GM19468 (cell line): ENCODE measurements around the gene ATF6.
"Not testable (repeated sequence)": the region's sequence is repeated elsewhere in the genome, so short reads cannot be mapped to it uniquely, and the experiment has no call there.

Source experiments
- ATAC-seq: cut with Tn5 transposase; IDR thresholded peaks from one replicate; pipeline ENCODE4 v1.9.1; 2021; ENCODE audit warnings: mild to moderate bottlenecking, moderate library complexity, moderate number of reproducible peaks; ENCODE audit not compliant: unreplicated experiment; ENCODE audit errors: extremely low read depth

ATF6 gene

DNA sequence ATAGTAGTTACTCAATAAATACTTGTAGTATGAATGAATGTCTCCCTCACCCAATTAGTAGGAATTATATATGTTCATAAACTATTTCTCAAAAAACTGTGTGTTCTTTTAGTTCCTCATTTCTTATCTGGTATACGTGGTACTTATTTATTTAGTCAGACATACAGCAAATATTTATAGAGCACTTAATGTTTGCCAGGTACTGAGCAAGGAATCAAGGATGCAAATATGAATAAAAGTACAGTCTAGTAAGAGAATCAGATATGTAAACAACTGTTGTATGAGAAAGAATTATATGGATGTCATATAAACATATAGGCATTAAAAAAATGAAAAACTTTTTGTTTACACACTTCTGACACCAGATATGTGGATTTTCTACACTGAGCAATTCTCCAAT is 58.5 kb downstream of the ATF6 start:
- no peak for ATAC-seq

DNA sequence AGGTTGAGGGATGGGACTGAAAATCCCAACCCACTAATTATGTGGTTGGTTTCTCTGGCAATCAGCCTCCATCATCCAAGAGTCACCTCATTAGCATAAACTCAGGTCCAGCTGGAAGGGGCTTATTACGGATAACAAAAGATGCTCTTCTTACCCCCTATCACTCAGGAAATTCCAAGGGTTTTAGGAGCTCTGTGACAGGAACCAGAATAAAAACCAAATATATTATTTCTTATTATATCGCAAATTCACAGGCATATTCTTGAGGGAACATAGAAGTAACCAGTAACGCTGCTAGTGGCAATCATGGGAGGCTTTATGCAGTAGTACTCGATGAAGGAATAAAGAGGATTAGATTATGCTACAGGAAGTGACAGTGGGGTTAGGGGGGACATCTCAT is 59.7 kb downstream of the ATF6 start:
- no peak for ATAC-seq

DNA sequence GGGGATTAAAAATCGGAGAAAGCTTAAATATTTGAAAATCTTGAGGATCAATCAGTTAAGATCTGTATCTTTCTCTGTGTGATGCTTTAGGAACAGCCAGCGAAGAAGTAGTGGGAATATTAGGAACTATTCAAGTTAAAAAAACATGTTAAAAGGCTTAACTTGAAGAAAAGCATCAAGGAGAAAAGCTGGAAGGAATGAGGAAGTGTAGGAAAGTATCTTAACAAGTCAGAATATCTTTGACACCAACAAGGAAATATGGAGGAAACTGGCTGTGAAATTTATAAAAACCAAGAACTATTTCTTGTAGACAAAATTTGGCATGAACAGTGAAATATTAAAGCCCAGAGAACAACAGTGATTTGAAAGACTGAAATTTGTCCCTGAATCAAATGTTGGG is 60.4 kb downstream of the ATF6 start:
- no peak for ATAC-seq

DNA sequence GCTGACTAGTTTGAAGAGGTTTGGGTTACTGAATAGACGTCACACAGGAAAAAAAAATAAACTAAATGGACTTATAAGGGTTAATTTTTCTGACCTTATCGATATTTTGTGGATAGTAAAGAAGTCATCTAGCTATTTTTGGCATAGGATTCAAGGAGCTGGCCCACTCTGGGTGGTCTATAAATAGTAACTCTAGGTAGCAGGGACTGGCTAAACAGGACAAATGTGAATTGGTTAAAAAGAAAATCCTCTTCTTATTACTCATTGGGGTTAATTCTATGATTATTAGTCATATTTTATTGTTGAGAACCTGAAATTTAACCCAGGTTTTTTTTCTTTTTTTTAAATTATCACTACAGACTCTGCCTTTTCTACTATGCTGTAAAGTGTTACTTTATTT is 61.7 kb downstream of the ATF6 start:
- no peak for ATAC-seq

DNA sequence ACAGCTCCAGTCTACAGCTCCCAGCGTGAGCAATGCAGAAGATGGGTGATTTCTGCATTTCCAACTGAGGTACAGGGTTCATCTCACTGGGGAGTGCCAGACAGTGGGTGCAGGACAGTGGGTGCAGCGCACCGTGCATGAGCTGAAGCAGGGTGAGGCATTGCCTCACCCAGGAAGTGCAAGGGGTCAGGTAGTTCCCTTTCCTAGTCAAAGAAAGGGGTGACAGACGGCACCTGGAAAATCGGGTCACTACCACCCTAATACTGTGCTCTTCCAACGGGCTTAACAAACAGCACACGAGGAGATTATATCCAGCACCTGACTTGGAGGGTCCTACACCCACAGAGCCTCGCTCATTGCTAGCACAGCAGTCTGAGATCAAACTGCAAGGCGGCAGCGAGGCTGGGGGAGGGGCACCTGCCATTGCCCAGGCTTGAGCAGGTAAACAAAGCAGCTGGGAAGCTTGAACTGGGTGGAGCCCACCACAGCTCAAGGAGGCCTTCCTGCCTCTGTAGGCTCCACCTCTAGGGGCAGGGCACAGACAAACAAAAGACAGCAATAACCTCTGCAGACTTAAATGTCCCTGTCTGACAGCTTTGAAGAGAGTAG is 66.3 kb downstream of the ATF6 start:
- ATAC-seq = not testable (repeated sequence)

DNA sequence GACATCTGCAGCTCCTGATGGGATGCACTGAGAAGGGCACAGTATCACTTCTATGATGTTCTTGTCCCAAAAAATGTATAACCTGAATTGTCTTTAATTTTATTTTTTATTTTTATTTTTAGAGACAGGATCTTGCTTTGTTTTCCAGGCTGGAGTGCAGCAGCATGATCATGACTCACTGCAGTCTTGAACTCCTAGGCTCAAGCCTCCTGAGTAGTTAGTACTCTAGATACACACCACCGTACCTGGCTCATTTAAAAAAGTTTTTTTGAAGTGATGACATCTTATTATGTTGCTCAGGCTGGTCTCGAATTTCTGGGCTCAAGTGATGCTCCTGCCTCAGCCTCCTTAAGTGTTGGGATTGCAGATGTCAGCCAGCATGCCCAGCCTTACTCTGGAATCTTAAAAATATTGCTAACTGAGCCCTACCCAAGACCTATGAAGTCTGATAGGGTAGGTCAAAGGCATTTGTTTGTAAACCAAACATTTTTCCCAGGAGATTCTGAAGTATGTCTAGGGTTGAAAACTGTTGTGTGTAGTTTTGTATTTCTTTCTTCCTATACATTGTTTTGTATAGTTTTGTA is 68.9 kb downstream of the ATF6 start:
- no peak for ATAC-seq

DNA sequence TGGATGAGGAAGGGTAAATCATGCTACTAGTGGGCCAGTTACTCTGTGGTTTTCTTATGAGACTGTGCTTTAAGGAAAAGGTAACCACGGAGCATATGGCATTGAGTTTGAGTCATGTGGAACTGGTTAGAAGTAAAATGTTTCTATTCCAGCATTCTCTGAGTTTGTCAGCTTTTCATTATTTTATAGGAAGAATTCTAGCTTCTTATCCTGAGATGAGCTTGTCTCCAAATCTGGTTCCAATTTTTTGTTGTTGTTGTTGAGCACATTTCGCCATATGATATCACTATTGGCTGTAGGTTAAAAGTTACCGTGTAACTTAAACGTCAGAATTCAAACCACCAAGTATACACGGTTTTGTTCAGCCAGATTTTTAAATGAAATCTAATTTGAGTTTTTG is 69.9 kb downstream of the ATF6 start:
- no peak for ATAC-seq

DNA sequence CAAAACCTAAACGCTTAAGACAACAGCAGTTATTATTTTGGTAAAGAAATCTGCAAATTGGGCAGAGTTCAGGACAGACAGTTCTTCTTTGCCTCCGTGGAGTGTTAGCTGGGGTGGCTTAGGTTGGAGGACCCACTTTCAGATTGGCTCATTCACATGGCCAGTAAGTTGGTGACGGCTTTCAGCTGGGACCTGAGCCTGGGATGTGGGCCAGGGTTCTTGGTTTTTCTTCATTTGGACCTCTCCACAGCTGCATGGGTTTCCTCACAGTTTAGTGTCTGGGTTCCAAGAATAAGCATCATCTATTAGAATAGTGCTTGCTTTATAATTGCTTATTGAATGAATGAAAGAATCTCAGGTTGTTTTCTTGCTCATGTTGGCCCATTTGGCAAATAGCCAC is 72.2 kb downstream of the ATF6 start:
- no peak for ATAC-seq

DNA sequence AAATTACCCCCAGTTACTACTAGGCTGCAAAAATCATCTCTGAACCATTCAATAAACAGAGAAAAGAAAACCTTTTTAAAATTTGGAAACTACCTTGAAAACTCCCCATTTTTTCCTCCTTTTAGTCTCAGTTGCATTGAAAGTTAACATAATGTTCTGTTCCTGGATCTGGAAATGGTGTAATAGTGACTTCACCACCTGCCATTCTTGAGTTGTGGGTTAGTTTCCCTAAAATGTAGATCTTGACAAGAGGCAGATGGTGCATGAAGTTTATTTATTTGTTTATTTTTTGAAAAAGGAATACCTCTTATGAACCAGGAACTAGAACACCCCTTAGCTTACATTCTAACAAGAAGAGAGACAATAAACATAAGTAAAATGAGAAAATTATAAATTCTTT is 72.8 kb downstream of the ATF6 start:
- ATAC-seq = no peak

DNA sequence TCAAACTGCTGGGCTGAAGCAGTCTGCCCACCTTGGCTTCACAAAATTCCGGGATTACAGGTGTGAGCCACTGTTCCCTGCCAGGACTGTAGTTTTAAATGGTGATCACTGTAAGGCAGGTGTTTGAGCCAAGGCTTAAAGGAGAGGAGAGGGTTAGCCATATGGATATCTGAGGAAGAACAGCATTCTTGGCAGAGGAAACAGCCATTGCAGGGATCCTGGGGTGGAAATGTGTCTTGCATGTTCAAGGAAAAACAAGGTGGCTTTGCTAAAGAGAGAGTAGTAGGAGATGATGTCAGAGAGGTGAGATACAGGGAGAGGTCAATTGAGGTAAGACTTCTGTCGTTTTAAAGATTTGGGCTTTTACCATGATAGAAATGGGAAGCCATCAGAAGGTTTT is 73.5 kb downstream of the ATF6 start:
- ATAC-seq = no peak

DNA sequence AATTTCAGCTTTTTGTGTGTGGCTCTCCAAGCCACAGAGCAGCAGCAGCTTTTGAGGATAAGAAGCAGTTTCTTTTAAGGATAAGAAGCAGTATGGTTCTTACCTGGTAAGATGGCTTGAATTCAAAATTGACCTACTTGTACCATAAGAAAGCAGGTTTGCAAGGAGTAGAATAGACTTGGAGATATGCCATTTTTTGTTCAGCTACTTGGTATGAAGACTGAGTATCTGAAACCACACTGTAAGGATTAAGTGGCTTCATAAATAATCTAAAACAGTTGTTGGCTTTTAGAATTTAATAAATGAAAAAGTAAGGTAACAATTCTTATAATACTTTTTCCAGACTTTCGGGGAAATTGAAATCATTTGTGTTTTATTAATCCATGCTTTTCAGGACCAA is 74.2 kb downstream of the ATF6 start:
- ATAC-seq = no peak

DNA sequence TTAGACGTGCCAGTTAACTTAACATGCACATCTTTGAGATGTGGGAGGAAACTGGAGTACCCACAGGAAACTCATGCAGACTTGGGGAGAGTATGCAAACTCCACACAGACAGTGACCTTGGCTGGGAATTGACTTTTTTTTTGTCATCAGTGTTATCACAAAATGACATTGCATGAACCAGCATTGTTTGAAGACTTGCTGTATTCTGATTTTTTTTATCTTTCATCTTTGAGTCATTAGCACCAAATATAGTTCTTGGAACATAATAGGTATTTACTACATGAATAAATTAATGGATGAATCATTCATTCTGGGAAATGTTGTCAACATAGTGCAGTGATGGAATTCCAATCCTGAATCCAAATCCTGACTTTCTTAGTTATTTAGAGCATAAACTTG is 77.0 kb downstream of the ATF6 start:
- no peak for ATAC-seq

DNA sequence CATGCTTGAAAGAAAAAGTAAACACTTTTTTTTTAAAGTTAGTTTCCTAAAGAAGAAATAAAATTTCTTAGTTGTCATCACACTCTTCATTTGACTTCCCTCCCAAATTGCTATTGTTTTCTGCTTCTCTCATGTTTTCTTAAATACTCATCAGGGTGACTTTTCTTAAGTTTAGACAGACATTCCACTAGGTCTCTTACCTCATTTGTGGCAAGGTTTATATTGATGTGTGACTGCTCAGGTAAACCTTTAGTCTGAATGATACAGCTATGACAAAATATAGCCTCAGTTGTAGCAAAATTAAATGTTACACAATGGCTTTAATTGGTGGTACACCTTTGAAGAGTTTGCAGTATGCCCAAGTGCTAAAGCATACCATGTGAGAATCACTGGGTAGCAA is 78.6 kb downstream of the ATF6 start:
- ATAC-seq = no peak

DNA sequence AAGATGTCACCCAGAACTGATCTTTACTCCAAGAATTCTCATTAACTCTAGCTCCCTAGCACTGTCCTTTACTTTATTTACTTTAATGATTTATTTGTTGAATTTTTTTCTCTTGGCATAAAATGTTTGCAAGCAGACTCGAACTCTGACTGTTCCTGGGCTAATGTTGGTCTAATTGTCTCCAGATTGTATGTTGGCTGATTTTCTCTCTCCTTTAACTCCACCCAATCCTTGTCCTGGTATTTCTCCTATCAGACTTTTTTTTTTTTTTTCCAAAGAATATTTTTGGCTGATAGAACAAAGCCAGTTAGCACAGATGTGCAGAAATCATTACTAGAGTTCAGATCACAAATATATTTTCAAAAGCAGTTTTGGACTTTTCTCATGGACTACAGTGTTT is 82.6 kb downstream of the ATF6 start:
- no peak for ATAC-seq

DNA sequence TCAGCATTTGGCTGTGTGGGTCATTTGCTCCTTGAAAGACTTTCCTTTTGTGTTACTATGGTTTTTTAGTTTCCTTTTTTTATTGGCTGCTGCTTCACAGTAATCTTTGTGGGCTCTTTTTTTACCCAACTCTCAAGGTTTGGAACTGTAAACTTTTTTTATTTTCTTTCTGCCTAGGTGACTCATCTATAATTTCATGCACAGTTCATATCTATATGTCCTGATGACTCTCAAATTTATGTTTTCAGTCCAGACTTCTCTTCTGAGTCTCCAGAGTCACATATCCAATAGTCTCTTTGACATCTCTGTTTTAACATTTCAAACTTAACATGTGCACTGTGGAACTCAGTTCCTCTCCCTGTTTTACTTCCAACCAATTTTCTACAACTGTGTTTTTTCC is 83.4 kb downstream of the ATF6 start:
- ATAC-seq = no peak

DNA sequence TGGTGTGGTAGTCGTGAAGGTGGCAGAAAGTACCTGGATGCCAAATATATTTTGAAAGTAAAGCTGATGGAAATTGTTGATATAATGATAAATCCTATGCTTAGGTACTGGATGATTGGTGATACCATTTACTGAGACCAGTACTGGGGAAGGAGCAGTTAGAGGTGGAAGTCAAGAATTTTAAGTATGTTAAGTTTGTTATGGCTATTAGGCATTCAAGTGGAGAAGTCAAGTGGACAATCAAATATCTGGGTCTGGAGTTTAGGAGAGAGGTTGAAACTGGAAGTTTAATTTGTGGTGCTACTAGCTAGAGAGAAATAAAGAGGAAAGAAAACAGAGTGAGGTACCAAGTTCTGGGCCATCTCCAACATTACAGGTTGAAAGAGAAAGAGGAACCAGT is 89.1 kb downstream of the ATF6 start:
- ATAC-seq = no peak

DNA sequence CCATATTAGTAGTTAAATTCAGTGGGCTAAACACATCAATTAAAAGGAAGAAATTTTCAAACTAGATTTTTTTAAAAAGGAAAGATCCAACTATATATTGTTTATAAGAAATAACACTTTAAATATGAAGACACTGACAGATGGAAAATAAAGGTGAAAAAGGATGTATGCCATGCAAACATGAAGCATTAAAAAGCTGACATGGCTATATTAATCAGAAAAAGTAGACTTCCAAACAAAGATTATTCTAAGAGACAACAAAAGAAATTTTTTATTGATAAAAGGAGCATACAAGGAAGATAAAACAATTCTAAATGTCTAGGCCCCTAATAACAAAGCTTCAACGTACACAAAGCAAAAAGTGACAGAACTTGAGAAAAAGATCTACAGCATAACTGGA is 92.2 kb downstream of the ATF6 start:
- no peak for ATAC-seq

DNA sequence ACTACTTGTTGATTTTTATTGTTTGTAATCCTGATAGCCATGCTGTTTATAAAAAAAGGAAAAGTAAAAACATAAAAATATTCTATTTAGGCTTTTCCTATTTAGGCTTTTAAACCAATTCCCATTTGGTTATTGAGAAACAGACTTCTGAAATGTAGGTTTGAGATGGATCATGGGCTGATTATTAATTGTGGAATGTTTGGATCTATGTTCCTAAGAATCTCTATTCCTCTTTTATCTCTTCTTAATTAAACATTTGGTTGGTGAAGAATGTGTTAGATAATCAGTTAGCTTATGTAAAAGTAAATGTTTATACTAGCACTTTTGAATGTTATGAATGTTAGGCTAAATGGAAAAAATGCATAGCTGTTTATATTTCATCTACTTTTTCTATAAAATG is 97.4 kb downstream of the ATF6 start:
- no peak for ATAC-seq

DNA sequence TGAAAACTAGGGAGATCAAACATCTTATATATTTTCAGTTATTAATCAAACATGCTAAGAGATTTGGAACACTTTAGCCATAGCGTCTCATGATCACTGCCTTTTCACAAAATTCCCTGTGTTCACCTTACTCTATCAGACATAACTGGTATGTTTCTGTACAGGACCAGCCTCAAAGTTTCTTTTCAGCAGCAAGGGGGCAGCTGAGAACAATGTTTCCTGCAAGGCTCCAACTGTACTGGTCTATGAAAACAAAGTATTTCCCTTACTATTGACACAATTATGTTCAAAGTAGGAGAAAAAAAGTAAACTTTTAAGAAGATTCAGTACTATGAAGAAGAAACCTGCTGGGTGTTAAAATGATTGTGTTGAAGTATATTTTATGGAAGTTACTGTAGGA is 98.5 kb downstream of the ATF6 start:
- no peak for ATAC-seq

DNA sequence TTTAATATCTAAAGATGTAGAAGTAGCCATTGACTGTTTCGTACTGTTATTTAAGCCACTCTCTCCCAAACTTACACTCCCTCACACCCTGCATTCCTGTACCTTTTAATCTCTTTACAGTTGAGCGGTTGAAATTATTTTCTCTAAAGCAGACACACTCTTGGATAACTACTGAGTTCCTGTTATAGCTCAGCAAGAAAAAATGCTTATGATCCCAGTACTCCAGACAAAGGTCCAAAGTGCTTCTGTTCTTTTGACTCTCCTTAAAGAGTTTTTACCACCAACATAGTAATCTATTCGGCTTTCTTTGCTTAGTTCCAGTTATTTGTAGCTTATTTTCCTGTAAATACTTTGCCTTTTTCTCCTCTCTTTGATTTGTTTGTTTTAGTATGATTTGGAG is 100.1 kb downstream of the ATF6 start:
- no peak for ATAC-seq

DNA sequence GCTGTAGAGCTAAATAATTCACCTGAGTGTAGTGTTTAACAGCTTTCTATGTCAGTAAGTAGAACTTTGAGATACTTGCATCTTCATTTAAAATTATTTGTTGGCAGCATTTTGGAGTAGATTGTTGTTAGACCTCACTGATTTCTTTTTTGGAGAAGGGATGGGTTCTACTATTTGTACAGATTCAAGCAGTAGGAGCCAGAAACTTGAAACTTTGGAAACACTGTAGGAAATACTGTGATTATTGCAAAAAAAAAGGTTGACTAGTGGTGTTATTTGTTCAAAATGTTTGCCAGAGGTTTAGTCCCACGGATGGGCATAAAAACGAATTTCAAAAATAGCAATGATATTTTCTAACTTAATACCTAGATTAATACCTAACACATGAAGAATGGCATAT is 102.7 kb downstream of the ATF6 start:
- ATAC-seq = no peak

DNA sequence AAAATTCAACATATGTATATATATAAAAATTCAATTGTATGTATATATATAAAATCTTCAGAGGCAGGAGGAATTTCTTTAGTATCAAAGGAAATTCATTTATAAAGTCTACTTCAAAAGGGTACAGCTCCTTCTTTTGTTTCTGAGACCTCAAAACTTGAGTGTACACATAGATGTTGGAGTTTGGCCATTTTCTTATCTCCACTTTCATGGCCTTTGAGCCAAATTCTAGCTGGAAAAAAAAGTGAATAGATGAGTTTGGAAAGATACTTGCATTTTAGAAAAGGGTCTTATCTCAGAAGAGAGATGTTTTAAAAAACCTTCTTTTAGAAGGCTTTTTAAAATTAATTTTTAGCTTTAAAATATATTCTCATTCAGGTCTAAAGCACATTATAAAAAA is 103.2 kb downstream of the ATF6 start:
- no peak for ATAC-seq

DNA sequence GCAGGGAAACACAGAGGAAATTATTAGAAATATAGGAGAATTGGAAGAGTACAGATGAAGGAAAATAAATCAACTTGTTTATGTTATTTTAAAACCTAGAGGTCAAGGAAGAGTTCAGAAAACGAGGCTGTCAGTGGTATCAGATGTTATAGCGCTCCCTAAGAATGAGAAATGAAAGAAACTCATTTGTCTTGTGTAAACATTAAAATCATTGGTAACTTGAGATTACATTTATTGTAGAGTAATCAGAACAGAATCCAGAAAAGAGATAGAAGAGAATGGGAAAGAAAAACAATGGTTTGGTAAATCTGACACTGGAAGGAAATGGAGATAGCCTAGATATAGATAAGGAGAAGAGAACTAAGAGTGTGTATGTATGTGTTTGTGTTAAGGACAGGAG is 106.4 kb downstream of the ATF6 start:
- ATAC-seq = no peak
